GM18520 (cell line): ENCODE results near the gene AXIN2.

Experiments used
- ATAC-seq: cut with Tn5 transposase; IDR thresholded peaks from one replicate; pipeline ENCODE4 v1.9.1; 2021; ENCODE audit not compliant: unreplicated experiment

Gene AXIN2

DNA sequence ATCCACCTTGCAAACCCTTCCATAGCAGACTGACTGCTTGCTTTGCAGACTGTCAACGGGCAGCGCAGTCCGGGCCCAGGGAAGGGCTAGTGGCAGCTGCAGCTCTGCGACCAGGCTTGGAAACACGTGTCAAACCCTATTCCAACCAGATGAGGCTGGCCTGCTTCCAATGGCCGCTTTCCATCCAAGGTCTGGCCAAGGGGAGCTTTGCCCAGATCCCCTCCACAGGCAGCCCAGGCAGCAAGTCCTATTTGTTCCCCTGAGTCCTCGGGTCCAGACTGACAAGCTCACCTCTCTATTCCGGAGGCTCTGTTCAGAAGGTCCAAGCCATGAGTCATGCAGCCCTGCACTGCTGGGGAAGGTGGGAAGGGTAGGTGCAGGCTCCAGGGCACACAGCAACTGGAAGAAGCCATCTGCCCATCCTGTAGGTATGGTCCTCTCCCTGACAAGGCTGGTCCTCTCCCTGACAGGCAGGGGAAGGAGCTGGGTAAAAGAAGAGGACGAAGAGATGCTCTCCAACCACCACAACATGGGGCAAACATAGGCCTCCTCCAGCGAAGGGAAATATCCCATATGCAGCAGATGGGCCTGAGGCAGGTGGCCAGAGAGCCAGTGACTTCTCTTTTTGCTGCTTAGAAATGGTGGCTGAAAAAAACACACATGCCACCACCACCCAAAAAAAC lies 22.6 kb upstream of the AXIN2 start:
- ATAC-seq, result no peak

DNA sequence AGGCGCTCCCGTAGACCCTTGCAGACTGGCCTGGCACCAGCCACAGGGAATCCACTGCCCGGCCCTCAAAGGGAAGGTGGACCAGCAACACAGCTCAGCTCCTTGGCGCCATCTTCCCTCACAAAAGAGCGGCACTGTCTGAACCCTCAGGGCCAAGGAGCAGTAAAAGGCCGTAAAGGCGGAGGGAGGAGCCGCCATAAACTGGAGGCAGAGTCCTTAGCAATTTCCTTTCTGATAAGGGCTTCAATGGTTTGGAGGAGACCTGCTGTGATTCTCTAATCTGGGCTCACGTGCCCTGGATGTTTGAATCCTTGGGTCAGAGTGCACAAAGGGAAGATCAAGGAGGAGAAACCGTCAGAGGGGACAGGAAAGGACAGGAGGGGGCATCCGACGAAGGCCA lies 15.5 kb upstream of the AXIN2 start:
- ATAC-seq, result no peak

DNA sequence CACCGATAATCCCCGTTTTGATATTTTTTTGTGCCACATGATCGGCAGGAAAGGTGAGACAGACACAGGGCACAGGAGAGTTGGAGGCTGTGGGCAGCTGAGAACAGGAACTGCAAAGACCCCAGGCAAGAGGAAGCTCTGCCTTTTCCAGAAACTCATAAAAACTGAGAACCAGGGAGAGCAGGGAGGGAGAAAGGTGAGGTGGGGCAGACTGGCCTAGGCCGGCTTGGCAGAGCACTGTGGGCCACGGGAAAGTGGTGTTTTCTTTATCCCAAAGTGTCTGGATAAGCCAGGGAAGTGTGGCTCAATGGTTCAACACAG lies 11.8 kb upstream of the AXIN2 start:
- no peak for ATAC-seq

- ATAC-seq, result no peak
Observed at GRCh38 chr17:65572581-65573281, 11.3 kb upstream of the AXIN2 start.

GRCh38 chr17:65572186-65572580 lies 10.7 kb upstream of the AXIN2 start:
- no peak for ATAC-seq

GRCh38 chr17:65568918-65569317 lies 7.5 kb upstream of the AXIN2 start:
- ATAC-seq, result no peak

DNA sequence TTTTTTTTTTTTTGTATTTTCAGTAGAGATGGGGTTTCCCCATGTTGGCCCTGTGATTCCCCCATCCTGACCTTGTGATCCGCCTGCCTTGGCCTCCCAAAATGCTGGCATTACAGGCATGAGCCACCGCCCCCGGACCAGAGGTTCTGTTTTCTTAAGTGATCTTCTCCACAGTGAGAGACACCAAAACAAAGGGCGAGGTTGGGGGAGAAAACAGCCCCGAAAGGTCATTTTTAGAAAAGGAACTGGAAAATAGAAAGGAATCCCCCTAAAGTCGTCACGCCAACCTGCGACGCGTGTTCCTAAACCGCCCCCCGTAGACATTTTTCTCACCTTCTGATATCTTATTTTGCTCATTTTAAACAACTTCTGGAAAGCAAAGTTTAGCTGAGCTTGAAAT lies 6.1 kb upstream of the AXIN2 start:
- ATAC-seq, result no peak

DNA sequence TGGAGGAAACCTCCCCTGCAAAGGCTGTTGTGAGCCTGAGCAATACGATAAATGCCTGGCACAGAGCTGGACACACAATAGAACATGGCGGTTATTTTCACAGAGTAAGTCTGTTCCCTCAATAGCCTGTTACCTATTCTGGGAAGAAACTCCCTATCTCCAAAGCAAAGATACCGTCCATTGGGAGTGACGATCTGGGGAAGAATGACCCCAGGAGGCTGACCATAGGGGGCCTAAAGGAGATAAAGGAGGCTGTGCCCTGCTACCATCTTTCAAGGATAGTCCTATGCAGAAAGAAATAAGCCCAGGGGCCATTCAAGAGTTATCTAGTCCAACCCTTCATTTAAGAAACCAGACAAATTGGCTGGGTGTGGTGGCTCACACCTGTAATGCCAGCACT lies 4.1 kb upstream of the AXIN2 start:
- no peak for ATAC-seq

GRCh38 chr17:65564793-65565192 lies 3.3 kb upstream of the AXIN2 start:
- ATAC-seq, result no peak

DNA sequence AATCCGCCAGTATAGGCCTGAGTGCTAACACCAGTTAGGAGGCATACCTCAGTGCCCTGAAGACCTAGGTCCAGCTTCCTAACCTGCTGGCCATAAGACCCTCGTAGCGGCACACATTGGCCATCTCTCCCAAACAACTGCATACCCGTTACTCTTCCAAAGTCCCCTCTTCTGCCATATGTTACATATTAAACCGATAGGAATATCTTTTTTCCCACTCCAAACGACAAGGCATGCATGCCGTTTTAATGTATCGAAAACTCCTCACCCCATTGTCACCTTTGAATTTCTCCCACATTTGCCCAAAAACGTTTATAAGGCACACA lies 721 bp upstream of the AXIN2 start:
- ATAC-seq, result no peak

- no peak for ATAC-seq
Observed at GRCh38 chr17:65560628-65561451, 608 bp downstream of the AXIN2 start.

GRCh38 chr17:65559804-65560627 lies 1.4 kb downstream of the AXIN2 start:
- ATAC-seq, result no peak

DNA sequence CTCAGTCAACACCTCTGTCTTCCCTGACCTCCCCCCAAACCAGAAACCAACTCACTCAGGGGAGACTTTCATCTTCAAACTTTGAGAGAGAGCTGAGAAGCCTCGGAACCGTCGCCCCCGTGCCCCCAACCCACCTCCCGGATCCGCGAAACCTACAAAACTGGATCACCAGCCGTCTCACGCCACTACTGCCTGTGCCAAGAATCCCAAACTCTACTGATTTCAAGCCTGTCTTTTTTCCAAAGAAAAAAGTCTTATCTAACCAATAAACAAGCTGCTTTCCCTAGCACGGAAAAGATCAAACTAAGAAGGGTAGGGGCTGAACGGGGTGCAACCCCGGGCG lies 2.0 kb downstream of the AXIN2 start:
- no peak for ATAC-seq

DNA sequence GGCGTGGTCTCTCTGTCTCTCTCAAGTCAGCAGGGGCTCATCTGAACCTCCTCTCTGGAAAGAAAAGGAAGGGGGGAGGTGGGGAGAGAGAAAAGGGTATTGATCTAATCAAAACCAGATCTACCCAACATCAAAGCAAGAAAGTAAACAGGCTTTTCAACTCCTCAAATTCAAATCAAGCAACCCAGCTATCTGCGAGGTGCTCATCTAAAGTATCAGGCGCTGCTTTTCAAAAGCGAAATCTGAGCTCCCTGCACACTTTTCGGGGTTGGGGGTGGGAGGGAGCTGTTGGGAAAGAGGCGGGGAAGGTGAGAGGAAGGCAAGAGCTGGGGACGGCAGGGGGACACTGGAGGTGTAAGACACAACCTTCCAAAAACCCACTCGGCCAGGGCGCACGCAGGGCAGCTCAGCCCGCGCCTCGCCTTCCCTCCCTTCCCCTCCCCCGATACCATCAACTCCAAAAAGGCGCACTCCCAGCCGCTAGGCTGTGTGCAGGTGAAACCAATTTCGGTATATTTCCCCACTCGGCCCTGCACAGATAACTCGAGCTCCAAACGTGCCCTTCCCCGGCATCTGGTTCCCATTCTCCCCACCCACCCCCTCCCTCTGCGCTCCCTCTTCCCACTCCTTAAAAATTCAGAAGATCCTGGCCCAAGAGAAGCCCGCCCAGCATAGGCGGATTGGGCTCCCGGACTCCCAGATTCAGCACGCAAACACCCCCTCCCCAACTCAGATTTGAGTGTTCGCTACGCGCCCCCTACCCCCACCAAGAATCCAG lies 2.6 kb downstream of the AXIN2 start:
- no peak for ATAC-seq

GRCh38 chr17:65558311-65558682 lies 3.2 kb downstream of the AXIN2 start:
- ATAC-seq, result no peak

DNA sequence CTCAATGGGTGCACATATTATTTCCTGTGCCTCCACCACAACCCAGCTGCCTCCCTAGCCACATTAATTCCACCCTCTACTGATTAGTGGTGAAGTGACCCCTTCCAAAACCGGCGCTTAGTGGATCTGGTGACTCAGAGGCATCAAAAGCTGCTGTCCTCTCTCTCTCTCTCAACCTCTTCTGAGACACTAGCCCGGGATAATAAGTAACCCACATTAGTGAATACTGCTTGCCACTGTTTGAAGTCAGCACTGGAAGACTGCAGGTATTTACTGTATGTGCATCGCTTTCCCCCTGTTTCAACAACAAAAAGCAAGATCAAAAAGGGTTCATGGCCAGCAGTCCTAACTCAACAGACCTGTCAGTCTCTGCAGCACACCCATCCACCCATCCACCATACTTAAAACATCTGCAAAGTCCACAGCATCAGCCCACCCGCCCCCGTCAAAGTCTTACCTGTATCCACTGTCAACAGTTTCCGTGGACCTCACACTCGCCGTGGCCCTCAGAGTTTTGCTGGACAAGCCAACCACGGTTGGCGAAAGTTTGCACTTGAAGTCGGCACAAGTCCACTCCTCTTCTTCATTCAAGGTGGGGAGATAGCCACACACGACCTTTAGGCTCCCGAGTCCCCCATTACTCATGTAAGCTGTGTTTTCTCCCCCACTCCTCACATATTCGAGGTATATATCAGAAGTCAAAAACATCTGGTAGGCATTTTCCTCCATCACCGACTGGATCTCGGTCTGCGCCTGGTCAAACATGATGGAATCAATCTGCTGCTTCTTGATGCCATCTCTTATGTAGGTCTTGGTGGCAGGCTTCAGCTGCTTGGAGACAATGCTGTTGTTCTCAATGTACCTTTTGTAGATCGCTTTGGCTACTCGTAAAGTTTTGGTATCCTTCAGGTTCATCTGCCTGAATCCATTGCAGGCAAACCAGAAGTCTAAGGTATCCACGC lies 3.8 kb downstream of the AXIN2 start:
- no peak for ATAC-seq

GRCh38 chr17:65556910-65557348 lies 4.5 kb downstream of the AXIN2 start:
- no peak for ATAC-seq

- ATAC-seq, result no peak
Observed at GRCh38 chr17:65556014-65556909, 5.2 kb downstream of the AXIN2 start.
